PC-3 (cell line): ENCODE results near the gene SERPINE2.

Experiments used
- CTCF ChIP-seq: fragments of 300-600 bp; sonication (generic); conservative IDR thresholded peaks from 2 replicates; pipeline ENCODE4 v1.5.1; 2017; ENCODE audit warnings: antibody characterized with exemption, low read depth, mild to moderate bottlenecking, low read length
- EZH2 ChIP-seq: fragments of 300-600 bp; sonication (generic); IDR thresholded peaks from one replicate; pipeline ENCODE4 v1.6.1; 2017; ENCODE audit warnings: antibody characterized with exemption, mild to moderate bottlenecking, low read length; ENCODE audit not compliant: unreplicated experiment

GRCh38 chr2:223996391-223996790 lies 42.7 kb downstream of the SERPINE2 start:
- TF ChIP-seq CTCF (no peak), EZH2 (no peak)
